ENCODE results near the gene EVI5.
"Not testable (repeated sequence)": the region's sequence is repeated elsewhere in the genome, so short reads cannot be mapped to it uniquely, and the experiment has no call there.

EVI5 gene

GRCh38 chr1:92792340-92792782 lies 7.5 kb upstream of the EVI5 start:
- H3K27ac ChIP-seq (ENCODE audit: low read depth, low read length, severe bottlenecking): no peak overlapping the region
- H3K4me3 ChIP-seq (ENCODE audit: extremely low read depth, insufficient read depth, low read length, poor library complexity, severe bottlenecking): no peak overlapping the region
- no peaks in the 10 kb centered on the region for H3K4me1 ChIP-seq (ENCODE audit: control insufficient read depth, insufficient read depth, low read length, poor library complexity, severe bottlenecking)
- H3K36me3 ChIP-seq (ENCODE audit: control insufficient read depth, insufficient read depth, low read length): no peaks in the 10 kb centered on the region
- no peaks in the 10 kb centered on the region for H3K9me3 ChIP-seq (ENCODE audit: control insufficient read depth, low read length)
- WGBS, 2 experiments (ENCODE audit: insufficient coverage in 2 of 2): no CpG with 5 or more reads among the region's 3 CpGs

GRCh38 chr1:92791487-92792066 lies 6.7 kb upstream of the EVI5 start:
- 40% methylated on average over 1 of the region's 7 CpGs; no CpG with 5 or more reads in 1 of the 2 experiments for WGBS, 2 experiments (ENCODE audit: insufficient coverage in 2 of 2)
- Histone ChIP-seq H3K36me3 (ENCODE audit: control insufficient read depth, insufficient read depth, low read length) (no peaks in the 10 kb centered on the region), H3K4me1 (ENCODE audit: control insufficient read depth, insufficient read depth, low read length, poor library complexity, severe bottlenecking) (no peaks in the 10 kb centered on the region), H3K4me3 (ENCODE audit: extremely low read depth, insufficient read depth, low read length, poor library complexity, severe bottlenecking) (no peak overlapping the region), H3K9me3 (ENCODE audit: control insufficient read depth, low read length) (no peaks in the 10 kb centered on the region), H3K27ac (ENCODE audit: low read depth, low read length, severe bottlenecking) (no peak overlapping the region)

GRCh38 chr1:92790867-92791266 lies 6.0 kb upstream of the EVI5 start:
- H3K9me3 ChIP-seq (ENCODE audit: control insufficient read depth, low read length): no peaks in the 10 kb centered on the region
- no peaks in the 10 kb centered on the region for H3K36me3 ChIP-seq (ENCODE audit: control insufficient read depth, insufficient read depth, low read length)
- no peak overlapping the region for H3K4me3 ChIP-seq (ENCODE audit: extremely low read depth, insufficient read depth, low read length, poor library complexity, severe bottlenecking)
- no CpG with 5 or more reads among the region's 2 CpGs for WGBS, 2 experiments (ENCODE audit: insufficient coverage in 2 of 2)
- no peak overlapping the region for H3K27ac ChIP-seq (ENCODE audit: low read depth, low read length, severe bottlenecking)
- no peaks in the 10 kb centered on the region for H3K4me1 ChIP-seq (ENCODE audit: control insufficient read depth, insufficient read depth, low read length, poor library complexity, severe bottlenecking)

GRCh38 chr1:92790081-92790480 lies 5.2 kb upstream of the EVI5 start:
- no peaks in the 10 kb centered on the region for H3K9me3 ChIP-seq (ENCODE audit: control insufficient read depth, low read length)
- H3K4me1 ChIP-seq (ENCODE audit: control insufficient read depth, insufficient read depth, low read length, poor library complexity, severe bottlenecking): no peaks in the 10 kb centered on the region
- no peak overlapping the region for H3K4me3 ChIP-seq (ENCODE audit: extremely low read depth, insufficient read depth, low read length, poor library complexity, severe bottlenecking)
- H3K36me3 ChIP-seq (ENCODE audit: control insufficient read depth, insufficient read depth, low read length): no peaks in the 10 kb centered on the region
- H3K27ac ChIP-seq (ENCODE audit: low read depth, low read length, severe bottlenecking): no peak overlapping the region

- Histone ChIP-seq H3K4me3 (ENCODE audit: extremely low read depth, insufficient read depth, low read length, poor library complexity, severe bottlenecking) (no peak overlapping the region), H3K27ac (ENCODE audit: low read depth, low read length, severe bottlenecking) (no peak overlapping the region), H3K9me3 (ENCODE audit: control insufficient read depth, low read length) (no peaks in the 10 kb centered on the region), H3K36me3 (ENCODE audit: control insufficient read depth, insufficient read depth, low read length) (no peaks in the 10 kb centered on the region), H3K4me1 (ENCODE audit: control insufficient read depth, insufficient read depth, low read length, poor library complexity, severe bottlenecking) (no peaks in the 10 kb centered on the region)
- whole genome bisulfite sequencing, 2 experiments (ENCODE audit: insufficient coverage in 2 of 2): 77 to 85% methylated on average over 2 of the region's 5 CpGs
Observed at GRCh38 chr1:92786111-92786901, 1.4 kb upstream of the EVI5 start.

GRCh38 chr1:92784021-92784638 lies 778 bp downstream of the EVI5 start:
- Histone ChIP-seq H3K4me1 (ENCODE audit: control insufficient read depth, insufficient read depth, low read length, poor library complexity, severe bottlenecking) (no peaks in the 10 kb centered on the region), H3K4me3 (ENCODE audit: extremely low read depth, insufficient read depth, low read length, poor library complexity, severe bottlenecking) (peak overlapping the region; percentile 84), H3K36me3 (ENCODE audit: control insufficient read depth, insufficient read depth, low read length) (peaks cover 8% of the 10 kb centered on the region), H3K27ac (ENCODE audit: low read depth, low read length, severe bottlenecking) (peak overlapping the region; percentile 95), H3K9me3 (ENCODE audit: control insufficient read depth, low read length) (no peaks in the 10 kb centered on the region)
- WGBS, 2 experiments (ENCODE audit: insufficient coverage in 2 of 2): 3% methylated on average over 20 to 22 of the region's 25 CpGs

GRCh38 chr1:92783550-92783949 lies 1.4 kb downstream of the EVI5 start:
- H3K9me3 ChIP-seq (ENCODE audit: control insufficient read depth, low read length); H3K27ac ChIP-seq (ENCODE audit: low read depth, low read length, severe bottlenecking); H3K4me1 ChIP-seq (ENCODE audit: control insufficient read depth, insufficient read depth, low read length, poor library complexity, severe bottlenecking); H3K36me3 ChIP-seq (ENCODE audit: control insufficient read depth, insufficient read depth, low read length): not testable (repeated sequence)
- WGBS, 2 experiments (ENCODE audit: insufficient coverage in 2 of 2): 84 to 89% methylated on average over 7 to 9 of the region's 14 CpGs
- peak overlapping the region; percentile 84 for H3K4me3 ChIP-seq (ENCODE audit: extremely low read depth, insufficient read depth, low read length, poor library complexity, severe bottlenecking)

- Histone ChIP-seq H3K4me3 (ENCODE audit: extremely low read depth, insufficient read depth, low read length, poor library complexity, severe bottlenecking) (no peak overlapping the region), H3K9me3 (ENCODE audit: control insufficient read depth, low read length) (no peaks in the 10 kb centered on the region), H3K36me3 (ENCODE audit: control insufficient read depth, insufficient read depth, low read length) (peaks cover 15% of the 10 kb centered on the region), H3K27ac (ENCODE audit: low read depth, low read length, severe bottlenecking) (no peak overlapping the region), H3K4me1 (ENCODE audit: control insufficient read depth, insufficient read depth, low read length, poor library complexity, severe bottlenecking) (no peaks in the 10 kb centered on the region)
- WGBS, 2 experiments (ENCODE audit: insufficient coverage in 2 of 2): 80 to 100% methylated on average over 1 of the region's 1 CpG
Observed at GRCh38 chr1:92778376-92778775, 6.5 kb downstream of the EVI5 start.

GRCh38 chr1:92774407-92774806 lies 10.5 kb downstream of the EVI5 start:
- H3K4me3 ChIP-seq (ENCODE audit: extremely low read depth, insufficient read depth, low read length, poor library complexity, severe bottlenecking): no peak overlapping the region
- no peaks in the 10 kb centered on the region for H3K4me1 ChIP-seq (ENCODE audit: control insufficient read depth, insufficient read depth, low read length, poor library complexity, severe bottlenecking)
- 80% methylated on average over 1 of the region's 1 CpG; no CpG with 5 or more reads in 1 of the 2 experiments for WGBS, 2 experiments (ENCODE audit: insufficient coverage in 2 of 2)
- H3K36me3 ChIP-seq (ENCODE audit: control insufficient read depth, insufficient read depth, low read length): peaks cover 8% of the 10 kb centered on the region
- H3K9me3 ChIP-seq (ENCODE audit: control insufficient read depth, low read length): no peaks in the 10 kb centered on the region
- peak overlapping the region; percentile 20 for H3K27ac ChIP-seq (ENCODE audit: low read depth, low read length, severe bottlenecking)

- not testable (repeated sequence) for H3K4me3 ChIP-seq (ENCODE audit: extremely low read depth, insufficient read depth, low read length, poor library complexity, severe bottlenecking); H3K36me3 ChIP-seq (ENCODE audit: control insufficient read depth, insufficient read depth, low read length); H3K27ac ChIP-seq (ENCODE audit: low read depth, low read length, severe bottlenecking); H3K9me3 ChIP-seq (ENCODE audit: control insufficient read depth, low read length); H3K4me1 ChIP-seq (ENCODE audit: control insufficient read depth, insufficient read depth, low read length, poor library complexity, severe bottlenecking)
- 100% methylated on average over 1 of the region's 2 CpGs for WGBS, 2 experiments (ENCODE audit: insufficient coverage in 2 of 2)
Observed at GRCh38 chr1:92773749-92774148, 11.2 kb downstream of the EVI5 start.

- Histone ChIP-seq H3K4me3 (ENCODE audit: extremely low read depth, insufficient read depth, low read length, poor library complexity, severe bottlenecking) (no peak overlapping the region), H3K4me1 (ENCODE audit: control insufficient read depth, insufficient read depth, low read length, poor library complexity, severe bottlenecking) (no peaks in the 10 kb centered on the region), H3K36me3 (ENCODE audit: control insufficient read depth, insufficient read depth, low read length) (peaks cover 3% of the 10 kb centered on the region), H3K27ac (ENCODE audit: low read depth, low read length, severe bottlenecking) (no peak overlapping the region), H3K9me3 (ENCODE audit: control insufficient read depth, low read length) (peaks cover 3% of the 10 kb centered on the region)
- no CpG with 5 or more reads among the region's 3 CpGs for WGBS, 2 experiments (ENCODE audit: insufficient coverage in 2 of 2)
Observed at GRCh38 chr1:92769856-92770255, 15.1 kb downstream of the EVI5 start.

All from mesodermal cell (in vitro differentiated cells).